Astrocyte (in vitro differentiated cells and primary cell): ENCODE data around the gene RNF166. TPM values are rescaled to one million over a fixed set of nuclear protein-coding genes. Genes with fewer than 3 reads are reported as not detected.

Experiments
- DNase-seq: peaks from one replicate; pipeline ENCODE4 v3.0.0-alpha.2; 2010; ENCODE audit warnings: low read depth
- FAIRE-seq: peaks from 2 replicates; lab custom pipeline; 2011; peaks lifted over from hg19 to GRCh38; lab: Jason Lieb, UNC
- H2AFZ ChIP-seq: 2 replicates; pipeline ENCODE4 v1.6.0; 2012; ENCODE audit warnings: low read depth, low read length, inconsistent platforms
- H3K27ac ChIP-seq: 2 replicates; pipeline ENCODE4 v1.5.1; 2011; ENCODE audit warnings: low read depth, low read length, inconsistent platforms
- H3K27me3 ChIP-seq: 2 replicates; pipeline ENCODE4 v1.6.0; 2011; ENCODE audit warnings: low read length, inconsistent platforms; ENCODE audit not compliant: insufficient read depth
- H3K36me3 ChIP-seq: 2 replicates; pipeline ENCODE4 v1.5.1; 2011; ENCODE audit warnings: low read length, inconsistent platforms; ENCODE audit not compliant: insufficient read depth
- H3K4me1 ChIP-seq: 2 replicates; pipeline ENCODE4 v1.5.1; 2011; ENCODE audit warnings: low read length, inconsistent platforms; ENCODE audit not compliant: insufficient read depth
- H3K4me2 ChIP-seq: 2 replicates; pipeline ENCODE4 v1.6.0; 2012; ENCODE audit warnings: low read length, inconsistent platforms
- H3K4me3 ChIP-seq: 2 replicates; pipeline ENCODE4 v1.5.1; 2011; ENCODE audit warnings: low read depth, mild to moderate bottlenecking, low read length, inconsistent platforms; ENCODE audit not compliant: insufficient read depth
- H3K79me2 ChIP-seq: 2 replicates; pipeline ENCODE4 v1.6.0; 2012; ENCODE audit warnings: mild to moderate bottlenecking, low read length, inconsistent platforms; ENCODE audit not compliant: insufficient read depth
- H3K9ac ChIP-seq: 2 replicates; pipeline ENCODE4 v1.6.0; 2012; ENCODE audit warnings: mild to moderate bottlenecking, low read length, inconsistent platforms
- H3K9me3 ChIP-seq: 2 replicates; pipeline ENCODE4 v1.5.1; 2012; ENCODE audit warnings: low read depth, mild to moderate bottlenecking, low read length, inconsistent platforms; ENCODE audit not compliant: insufficient read depth
- H4K20me1 ChIP-seq: 2 replicates; pipeline ENCODE4 v1.6.0; 2012; ENCODE audit warnings: low read length, inconsistent platforms; ENCODE audit not compliant: insufficient read depth
- H3K27ac Mint-ChIP-seq: one replicate; pipeline ENCODE4 v1.8.0; 2021; ENCODE audit warnings: mild to moderate bottlenecking, mixed read lengths; ENCODE audit not compliant: unreplicated experiment
- H3K27me3 Mint-ChIP-seq: one replicate; pipeline ENCODE4 v1.8.0; 2021; ENCODE audit warnings: low read depth, mixed read lengths; ENCODE audit not compliant: unreplicated experiment
- H3K36me3 Mint-ChIP-seq: one replicate; pipeline ENCODE4 v1.8.0; 2021; ENCODE audit warnings: low read depth, mixed read lengths; ENCODE audit not compliant: unreplicated experiment
- H3K4me1 Mint-ChIP-seq: one replicate; pipeline ENCODE4 v1.8.0; 2021; ENCODE audit warnings: low read depth, mixed read lengths; ENCODE audit not compliant: unreplicated experiment
- H3K4me3 Mint-ChIP-seq: one replicate; pipeline ENCODE4 v1.8.0; 2021; ENCODE audit warnings: mild to moderate bottlenecking, moderate library complexity, mixed read lengths; ENCODE audit not compliant: unreplicated experiment
- H3K9me3 Mint-ChIP-seq: one replicate; pipeline ENCODE4 v1.8.0; 2021; ENCODE audit warnings: mild to moderate bottlenecking, mixed read lengths; ENCODE audit not compliant: unreplicated experiment
- EZH2 ChIP-seq: IDR thresholded peaks from 2 replicates; pipeline ENCODE4 v1.6.1; 2012; ENCODE audit warnings: mild to moderate bottlenecking, low read length, inconsistent platforms; ENCODE audit not compliant: insufficient read depth
- total RNA-seq: library from RNA; stranded (reverse); gene quantifications from 2 replicates; pipeline ENCODE4 v1.2.1, GENCODE V29; 2021
- TF ChIP-seq, protein P1 (sequence below): IDR thresholded peaks from 2 replicates; pipeline ENCODE4 v1.5.1; 2011; ENCODE audit warnings: low read depth, mild to moderate bottlenecking, inconsistent platforms, low read length, moderate library complexity; ENCODE audit not compliant: insufficient read depth

RNF166 gene
- total RNA-seq, 1 donor from 2014 or later, result 15.4 TPM

DNA sequence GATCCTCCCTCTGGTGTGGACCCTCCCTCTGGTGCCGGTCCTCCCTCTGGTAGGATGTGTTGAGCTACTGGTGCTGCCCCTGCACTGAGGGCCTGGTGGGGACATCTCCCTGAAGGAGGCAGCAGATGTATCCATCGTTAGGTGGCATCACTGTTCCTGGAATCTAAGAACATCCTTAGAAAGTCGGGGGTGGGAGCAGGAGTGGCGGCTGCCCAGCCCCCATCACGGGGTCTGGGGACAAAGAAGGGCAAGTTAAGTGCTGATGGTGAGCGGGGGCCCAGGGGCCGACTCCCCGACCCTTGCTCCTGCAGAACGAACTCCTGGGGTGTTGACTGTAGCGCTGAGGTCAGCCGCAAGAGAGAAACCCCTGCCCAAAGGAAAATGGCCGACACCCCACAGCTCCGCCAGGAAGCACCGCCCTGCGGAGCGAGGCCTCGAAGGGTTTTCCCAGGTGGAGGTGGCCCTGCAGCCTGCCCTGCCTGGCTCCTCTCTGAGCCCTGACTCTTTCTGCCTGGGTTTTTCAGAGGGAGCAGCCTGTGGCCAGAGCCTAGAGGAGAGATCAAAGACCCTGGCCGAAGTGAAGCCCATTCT, 5.6 kb upstream of the RNF166 start:
- TF ChIP-seq EZH2, result no peak
- TF ChIP-seq, protein P1, sequence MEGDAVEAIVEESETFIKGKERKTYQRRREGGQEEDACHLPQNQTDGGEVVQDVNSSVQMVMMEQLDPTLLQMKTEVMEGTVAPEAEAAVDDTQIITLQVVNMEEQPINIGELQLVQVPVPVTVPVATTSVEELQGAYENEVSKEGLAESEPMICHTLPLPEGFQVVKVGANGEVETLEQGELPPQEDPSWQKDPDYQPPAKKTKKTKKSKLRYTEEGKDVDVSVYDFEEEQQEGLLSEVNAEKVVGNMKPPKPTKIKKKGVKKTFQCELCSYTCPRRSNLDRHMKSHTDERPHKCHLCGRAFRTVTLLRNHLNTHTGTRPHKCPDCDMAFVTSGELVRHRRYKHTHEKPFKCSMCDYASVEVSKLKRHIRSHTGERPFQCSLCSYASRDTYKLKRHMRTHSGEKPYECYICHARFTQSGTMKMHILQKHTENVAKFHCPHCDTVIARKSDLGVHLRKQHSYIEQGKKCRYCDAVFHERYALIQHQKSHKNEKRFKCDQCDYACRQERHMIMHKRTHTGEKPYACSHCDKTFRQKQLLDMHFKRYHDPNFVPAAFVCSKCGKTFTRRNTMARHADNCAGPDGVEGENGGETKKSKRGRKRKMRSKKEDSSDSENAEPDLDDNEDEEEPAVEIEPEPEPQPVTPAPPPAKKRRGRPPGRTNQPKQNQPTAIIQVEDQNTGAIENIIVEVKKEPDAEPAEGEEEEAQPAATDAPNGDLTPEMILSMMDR, result no peak
- Mint-ChIP-seq H3K27me3 (no peaks in the 10 kb centered on the region), H3K4me1 (peaks cover 9% of the 10 kb centered on the region), H3K27ac (no peak overlapping the region), H3K36me3 (no peaks in the 10 kb centered on the region), H3K9me3 (no peaks in the 10 kb centered on the region), H3K4me3 (no peak overlapping the region)
- Histone ChIP-seq H3K9ac (no peak overlapping the region), H3K4me2 (no peak overlapping the region), H2AFZ (no peak overlapping the region), H3K4me3 (no peak overlapping the region), H3K79me2 (peaks cover 63% of the 10 kb centered on the region), H3K9me3 (no peaks in the 10 kb centered on the region), H3K27me3 (no peaks in the 10 kb centered on the region), H3K4me1 (peaks cover 6% of the 10 kb centered on the region), H3K27ac (no peak overlapping the region), H3K36me3 (peaks cover 3% of the 10 kb centered on the region), H4K20me1 (peaks cover 81% of the 10 kb centered on the region)
- FAIRE-seq (no peak), DNase-seq (no peak)

- no peak for FAIRE-seq
- TF ChIP-seq, protein P1, result no peak
- no peak for TF ChIP-seq EZH2
- H2AFZ ChIP-seq, result no peak overlapping the region
These were observed 4.3 kb upstream of the RNF166 start for GRCh38 chr16:88710556-88710955.

More at GRCh38 chr16:88710556-88710955, 4.3 kb upstream of the RNF166 start:
- Histone ChIP-seq H3K9me3 (no peaks in the 10 kb centered on the region), H3K36me3 (peaks cover 3% of the 10 kb centered on the region), H3K9ac (no peak overlapping the region), H3K79me2 (peaks cover 69% of the 10 kb centered on the region), H3K27me3 (no peaks in the 10 kb centered on the region), H3K27ac (no peak overlapping the region), H3K4me3 (no peak overlapping the region), H3K4me2 (no peak overlapping the region), H3K4me1 (peaks cover 7% of the 10 kb centered on the region), H4K20me1 (peaks cover 75% of the 10 kb centered on the region)
- Mint-ChIP-seq H3K27ac (no peak overlapping the region), H3K27me3 (no peaks in the 10 kb centered on the region), H3K36me3 (no peaks in the 10 kb centered on the region), H3K4me3 (no peak overlapping the region), H3K4me1 (peaks cover 9% of the 10 kb centered on the region), H3K9me3 (no peaks in the 10 kb centered on the region)
- DNase-seq, result no peak
